HL-60 (cell line): Measurements from ENCODE around the gene THOC7.

Source experiments
- DNase-seq, 2 experiments: peaks; one replicate each; pipeline ENCODE4 v3.0.0-alpha.2; 2010 to 2020; ENCODE audit warnings: low read depth in 1 of 2, low spot score in 1 of 2
- H3K27ac ChIP-seq: fragments of 250-450 bp; sonication (Bioruptor Pico); replicated peaks from 2 replicates; pipeline ENCODE4 v1.5.1; 2020; ENCODE audit warnings: mild to moderate bottlenecking, moderate library complexity
- H3K27me3 ChIP-seq: fragments of 250-450 bp; sonication (Bioruptor Pico); 2 replicates; pipeline ENCODE4 v1.5.1; 2021; ENCODE audit warnings: mild to moderate bottlenecking, moderate library complexity; ENCODE audit not compliant: insufficient read depth, poor library complexity, severe bottlenecking
- H3K4me3 ChIP-seq: replicated peaks from 2 replicates; pipeline ENCODE4 v1.5.1; 2011; ENCODE audit warnings: mild to moderate bottlenecking, control low read depth, low read length; ENCODE audit not compliant: insufficient read depth
- GABPA ChIP-seq: IDR thresholded peaks from 2 replicates; pipeline ENCODE4 v1.6.1; 2012; ENCODE audit warnings: low read depth
- POLR2AphosphoS5 ChIP-seq: IDR thresholded peaks from 2 replicates; pipeline ENCODE4 v1.6.1; 2012; ENCODE audit warnings: low read depth
- REST ChIP-seq: IDR thresholded peaks from 2 replicates; pipeline ENCODE4 v1.6.1; 2012; ENCODE audit warnings: low read depth; ENCODE audit not compliant: insufficient replicate concordance
- SPI1 ChIP-seq: IDR thresholded peaks from 2 replicates; pipeline ENCODE4 v1.6.1; 2012; ENCODE audit warnings: low read depth, mild to moderate bottlenecking, borderline replicate concordance
- TF ChIP-seq, protein P1 (sequence below): IDR thresholded peaks from one replicate; pipeline ENCODE4 v1.5.1; 2011; ENCODE audit warnings: low read length, control low read depth, inconsistent platforms; ENCODE audit not compliant: insufficient read depth

Gene THOC7

GRCh38 chr3:63900459-63900858 is 36.9 kb upstream of the THOC7 start:
- TF ChIP-seq REST (no peak), SPI1 (no peak), POLR2AphosphoS5 (no peak), GABPA (no peak)
- TF ChIP-seq, protein P1, sequence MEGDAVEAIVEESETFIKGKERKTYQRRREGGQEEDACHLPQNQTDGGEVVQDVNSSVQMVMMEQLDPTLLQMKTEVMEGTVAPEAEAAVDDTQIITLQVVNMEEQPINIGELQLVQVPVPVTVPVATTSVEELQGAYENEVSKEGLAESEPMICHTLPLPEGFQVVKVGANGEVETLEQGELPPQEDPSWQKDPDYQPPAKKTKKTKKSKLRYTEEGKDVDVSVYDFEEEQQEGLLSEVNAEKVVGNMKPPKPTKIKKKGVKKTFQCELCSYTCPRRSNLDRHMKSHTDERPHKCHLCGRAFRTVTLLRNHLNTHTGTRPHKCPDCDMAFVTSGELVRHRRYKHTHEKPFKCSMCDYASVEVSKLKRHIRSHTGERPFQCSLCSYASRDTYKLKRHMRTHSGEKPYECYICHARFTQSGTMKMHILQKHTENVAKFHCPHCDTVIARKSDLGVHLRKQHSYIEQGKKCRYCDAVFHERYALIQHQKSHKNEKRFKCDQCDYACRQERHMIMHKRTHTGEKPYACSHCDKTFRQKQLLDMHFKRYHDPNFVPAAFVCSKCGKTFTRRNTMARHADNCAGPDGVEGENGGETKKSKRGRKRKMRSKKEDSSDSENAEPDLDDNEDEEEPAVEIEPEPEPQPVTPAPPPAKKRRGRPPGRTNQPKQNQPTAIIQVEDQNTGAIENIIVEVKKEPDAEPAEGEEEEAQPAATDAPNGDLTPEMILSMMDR = no peak
- no peak for DNase-seq

DNA sequence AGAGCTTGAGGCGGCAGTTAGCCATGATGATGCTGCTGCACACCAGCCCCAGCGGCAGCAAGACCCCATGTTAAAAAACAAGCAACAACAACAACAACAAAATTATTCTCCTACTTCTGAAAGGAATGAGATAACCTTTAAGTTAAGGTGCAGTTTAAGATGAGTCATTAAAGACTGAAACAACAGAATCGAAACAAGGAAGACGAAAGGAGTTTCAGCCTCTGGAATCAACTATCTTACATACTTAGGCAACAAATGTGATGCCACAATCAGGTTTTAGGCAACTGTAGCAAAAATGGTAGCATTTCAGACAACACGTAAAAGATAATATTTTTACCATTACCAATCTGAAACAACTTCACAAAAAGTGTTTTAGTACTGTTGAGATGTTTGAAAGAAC is 36.4 kb upstream of the THOC7 start:
- no peak for DNase-seq
- Histone ChIP-seq H3K27me3 (no peaks in the 10 kb centered on the region), H3K27ac (no peak overlapping the region), H3K4me3 (no peak overlapping the region)
- TF ChIP-seq POLR2AphosphoS5 (no peak), SPI1 (no peak), REST (no peak), GABPA (no peak)
- TF ChIP-seq, protein P1 = no peak

More at GRCh38 chr3:63900459-63900858, 36.9 kb upstream of the THOC7 start:
- Histone ChIP-seq H3K4me3 (no peak overlapping the region), H3K27ac (no peak overlapping the region), H3K27me3 (no peaks in the 10 kb centered on the region)

DNA sequence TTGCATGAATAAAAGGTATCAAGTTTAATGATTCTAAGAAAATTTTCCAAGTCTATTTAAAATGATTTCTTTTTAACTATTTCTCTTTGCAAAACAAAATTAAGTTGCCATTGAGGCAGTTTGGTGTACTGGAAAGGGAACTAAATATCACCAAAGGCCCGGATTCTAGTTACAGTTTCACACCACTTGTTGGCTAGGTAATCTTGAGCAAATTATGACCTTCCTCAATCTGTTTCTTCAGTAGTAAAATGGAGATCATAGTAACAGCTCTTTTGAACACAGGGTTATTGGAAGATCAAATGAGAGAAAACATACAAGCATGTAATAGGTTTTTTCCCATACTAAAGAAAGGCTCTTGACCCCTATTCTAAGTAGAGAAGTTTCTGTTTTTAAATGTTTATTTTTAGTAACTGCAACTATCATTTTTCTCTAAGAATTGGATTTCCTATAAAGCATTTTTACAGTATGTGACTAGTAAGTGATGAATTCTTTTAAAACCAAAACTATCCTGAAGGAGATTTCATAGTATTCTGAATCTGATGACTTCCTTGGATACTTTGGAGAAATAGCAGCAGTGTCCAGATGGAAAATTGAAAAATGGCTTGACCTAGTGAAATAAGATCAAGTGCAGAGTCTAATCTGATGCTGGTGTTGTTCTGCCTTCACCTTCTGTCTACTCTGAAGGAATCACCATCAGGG is 32.9 kb upstream of the THOC7 start:
- no peaks in the 10 kb centered on the region for H3K27me3 ChIP-seq
- H3K27ac ChIP-seq = no peak overlapping the region
- DNase-seq = no peak
- no peak for TF ChIP-seq POLR2AphosphoS5
- TF ChIP-seq, protein P1 = no peak
- TF ChIP-seq GABPA = no peak
- no peak for TF ChIP-seq SPI1
- no peak for TF ChIP-seq REST
- H3K4me3 ChIP-seq = no peak overlapping the region
